NCI-H2196 treated with DMSO at 0.1 percent for 48 hours (cell line): ENCODE results near the gene ZNF532.

ENCODE experiments used
- DNase-seq: peaks from one replicate; lab custom pipeline; 2025; ENCODE audit not compliant: unreplicated experiment; lab: John Stamatoyannopoulos, UW

Gene ZNF532

GRCh38 chr18:58975781-58976180 is 111.1 kb downstream of the ZNF532 start:
- no peak for DNase-seq

DNA sequence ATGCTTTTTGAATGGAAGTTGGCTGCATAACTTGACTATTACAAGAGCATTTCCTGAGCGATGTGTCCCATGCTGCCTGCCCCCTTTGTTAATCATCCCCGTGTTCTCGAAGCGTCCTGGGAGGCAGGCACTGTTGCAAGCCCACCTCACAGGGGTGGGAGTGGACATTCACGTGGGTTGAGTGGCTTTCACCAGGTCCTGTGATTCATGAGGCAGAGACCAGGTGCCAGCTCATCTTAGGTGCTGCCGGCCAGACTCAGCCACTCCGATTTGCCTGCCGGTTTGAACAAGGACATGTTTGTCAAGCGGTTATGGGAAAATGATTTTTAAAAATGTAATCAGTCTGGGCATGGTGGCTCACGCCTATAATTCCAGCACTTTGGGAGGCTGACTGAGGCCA is 112.5 kb downstream of the ZNF532 start:
- DNase-seq, result no peak

GRCh38 chr18:58977801-58978200 is 113.1 kb downstream of the ZNF532 start:
- no peak for DNase-seq

DNA sequence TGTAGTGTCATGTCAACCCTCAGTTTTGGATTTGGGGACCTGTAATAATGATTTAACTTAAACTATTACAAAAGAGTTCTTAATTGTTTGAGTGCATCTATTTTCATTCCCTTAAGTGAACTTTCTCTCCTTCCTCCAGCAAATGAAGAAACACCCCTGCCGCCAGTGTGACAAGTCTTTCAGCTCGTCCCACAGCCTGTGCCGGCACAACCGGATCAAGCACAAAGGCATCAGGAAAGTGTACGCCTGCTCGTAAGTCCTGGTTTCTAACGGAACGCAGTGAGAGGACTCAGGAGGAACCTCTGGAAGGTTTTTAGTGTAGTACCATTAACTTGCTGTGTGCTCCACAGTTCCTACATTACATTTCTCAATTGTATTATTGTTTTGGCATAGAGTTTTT is 114.2 kb downstream of the ZNF532 start:
- DNase-seq, result no peak

DNA sequence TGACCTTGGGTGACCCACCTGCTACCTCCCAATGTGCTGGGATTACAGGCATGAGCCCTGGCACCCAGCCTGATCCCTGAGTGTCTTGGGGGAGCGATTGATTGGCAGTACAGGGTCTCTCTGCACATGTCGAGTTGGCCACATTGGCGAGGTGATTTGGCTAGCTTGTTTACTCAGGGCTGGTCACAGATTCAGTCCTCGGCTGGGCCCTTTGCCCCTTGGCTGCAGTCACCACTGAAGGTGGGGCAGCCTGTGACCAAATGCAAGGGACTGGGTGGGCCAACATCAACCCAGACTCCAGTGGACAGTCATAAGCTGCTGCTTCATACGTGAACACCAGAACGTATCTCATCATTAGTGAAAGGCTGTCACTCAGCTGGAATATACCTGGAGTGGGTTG is 114.9 kb downstream of the ZNF532 start:
- DNase-seq, result no peak

- DNase-seq, result no peak
Observed at GRCh38 chr18:58980991-58981390, 116.3 kb downstream of the ZNF532 start.

DNA sequence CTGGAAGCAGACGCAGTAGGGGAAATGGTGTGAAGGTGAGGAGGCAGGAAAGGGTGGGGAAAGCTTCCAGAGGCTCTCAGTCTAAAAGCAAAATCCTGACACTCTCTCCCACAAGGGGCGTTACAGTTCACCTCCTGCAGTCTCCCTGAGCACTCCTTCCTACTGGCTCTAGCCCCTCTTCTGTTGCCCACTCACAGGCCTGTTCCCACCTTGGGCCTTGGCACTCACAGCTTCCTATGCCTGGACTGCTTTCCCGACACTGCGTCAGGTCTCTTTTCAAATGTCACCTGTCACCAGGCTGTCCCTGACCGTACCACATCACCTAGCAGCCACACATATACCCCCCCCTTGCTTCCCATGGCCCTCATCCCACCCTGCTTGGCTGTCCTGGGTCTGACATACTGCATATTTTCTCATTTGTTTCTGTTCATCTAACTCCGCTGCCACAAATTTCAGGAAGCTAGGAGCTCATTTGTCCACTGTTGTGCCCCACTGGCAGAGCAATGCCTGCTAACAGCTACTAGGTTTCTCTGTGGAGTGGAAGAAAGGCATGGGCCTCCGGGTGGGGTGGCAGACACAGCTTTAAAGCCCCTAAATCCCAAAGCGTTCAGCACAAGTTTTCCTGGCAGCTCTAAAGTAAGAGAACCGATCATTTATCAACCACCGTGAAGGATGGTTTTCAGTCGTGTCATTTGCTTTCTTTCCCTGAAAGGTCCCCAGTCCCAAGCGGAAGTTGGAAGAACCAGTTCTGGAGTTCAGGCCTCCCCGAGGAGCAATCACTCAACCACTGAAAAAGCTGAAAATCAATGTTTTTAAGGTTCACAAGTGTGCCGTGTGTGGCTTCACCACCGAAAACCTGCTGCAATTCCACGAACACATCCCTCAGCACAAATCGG is 118.8 kb downstream of the ZNF532 start:
- DNase-seq, result no peak

DNA sequence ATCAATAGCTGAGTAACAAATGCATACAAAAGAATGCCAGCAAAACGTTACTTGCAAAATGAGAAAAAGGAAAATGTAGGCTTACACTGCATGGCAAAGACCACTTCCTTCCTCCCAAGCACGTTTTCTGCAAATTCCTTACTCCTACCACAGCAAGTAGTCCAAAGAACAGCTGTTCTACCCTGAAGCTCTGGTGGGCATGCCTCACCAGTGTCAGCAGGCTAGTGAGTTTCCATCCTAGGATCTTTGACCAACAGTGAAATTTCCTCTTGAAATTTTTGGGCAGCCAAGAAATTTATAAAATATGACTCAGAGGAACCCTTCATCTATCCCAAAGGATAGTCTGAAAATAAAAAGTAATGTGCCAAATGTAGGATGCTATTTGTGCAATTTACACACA is 123.9 kb downstream of the ZNF532 start:
- DNase-seq, result no peak

GRCh38 chr18:58989184-58989759 is 124.6 kb downstream of the ZNF532 start:
- DNase-seq, result no peak

DNA sequence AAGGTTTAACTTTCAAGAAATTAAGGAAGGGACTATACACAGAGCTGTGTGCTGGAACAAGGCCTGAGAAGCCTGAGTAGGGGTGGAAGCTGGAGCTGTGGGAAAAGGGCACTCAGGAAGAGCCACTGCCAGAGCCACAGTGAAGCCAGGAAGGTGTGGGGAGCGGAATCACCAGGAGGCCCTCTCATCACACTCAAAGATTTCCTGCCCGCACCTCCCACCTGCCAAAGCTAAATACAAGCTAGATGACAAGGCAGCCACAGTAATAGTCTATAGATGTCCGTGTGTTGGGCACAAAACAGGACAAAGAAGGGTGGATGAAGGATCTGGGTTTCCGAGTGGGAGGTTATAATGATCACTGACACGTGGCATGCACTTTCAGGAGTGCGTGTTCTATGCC is 126.0 kb downstream of the ZNF532 start:
- DNase-seq, result no peak

GRCh38 chr18:58991167-58991798 is 126.6 kb downstream of the ZNF532 start:
- no peak for DNase-seq

DNA sequence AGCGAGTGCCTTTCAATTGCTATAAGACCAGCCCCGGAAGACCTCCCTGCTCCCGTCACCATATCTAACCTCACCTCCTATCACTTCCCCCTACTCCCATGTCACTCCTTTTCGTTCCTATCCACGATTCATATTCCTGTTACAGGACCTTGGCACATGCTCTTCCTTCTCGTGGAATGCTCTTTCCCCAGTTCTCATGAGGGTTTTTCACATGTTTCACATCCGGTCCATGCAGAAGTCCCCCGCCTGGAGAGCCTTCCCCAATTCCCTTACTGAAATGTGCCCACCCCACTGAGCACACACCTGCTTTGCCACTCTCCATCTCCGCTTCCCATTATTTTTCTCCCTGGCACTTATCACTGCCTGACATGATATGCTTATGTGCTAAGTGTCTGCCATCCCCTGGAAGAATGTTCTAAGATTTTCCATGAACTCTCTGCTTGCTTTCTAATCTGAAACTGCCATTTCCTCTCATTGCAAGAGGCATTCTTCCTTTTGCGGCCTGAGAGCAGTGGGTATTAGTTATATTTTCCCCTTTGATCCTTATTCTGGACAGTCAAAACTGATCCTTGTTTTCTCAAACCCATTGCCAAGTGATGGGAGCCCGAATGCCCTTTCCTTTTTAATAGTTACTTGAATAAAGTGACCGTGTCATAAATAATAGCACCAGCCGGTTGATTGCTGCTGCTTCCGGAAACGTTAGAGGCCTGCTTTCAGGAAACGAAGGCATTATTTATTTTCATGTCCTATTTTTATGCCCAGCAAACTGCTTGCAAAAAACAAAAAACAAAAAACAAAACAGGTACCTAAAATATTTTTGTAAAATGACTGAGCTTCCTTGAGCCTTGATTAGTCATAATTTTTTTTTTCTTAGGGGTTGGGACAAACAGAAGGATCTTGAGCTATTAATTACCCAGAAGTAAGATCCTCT is 127.9 kb downstream of the ZNF532 start:
- no peak for DNase-seq

GRCh38 chr18:58993260-58993659 is 128.6 kb downstream of the ZNF532 start:
- peak; percentile 10 for DNase-seq

DNA sequence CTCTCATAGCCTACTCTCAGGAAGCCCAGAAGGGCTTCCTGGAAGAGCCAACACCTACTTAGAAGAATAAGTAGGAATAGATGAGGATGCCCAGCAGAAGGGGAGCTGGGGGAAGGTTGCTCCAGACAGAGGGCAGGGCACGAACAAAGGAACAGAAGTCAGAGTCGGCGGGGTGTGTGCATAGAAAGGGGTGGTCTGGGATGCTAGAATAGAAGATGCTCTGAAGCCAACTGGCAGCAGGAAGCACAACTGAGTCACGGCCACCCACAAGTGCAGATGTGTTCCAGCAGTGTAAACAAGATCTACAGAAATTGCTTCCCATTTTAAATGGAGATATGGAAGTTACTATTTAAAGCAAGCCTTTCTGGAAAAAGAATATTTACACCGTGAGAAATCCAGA is 131.0 kb downstream of the ZNF532 start:
- no peak for DNase-seq

DNA sequence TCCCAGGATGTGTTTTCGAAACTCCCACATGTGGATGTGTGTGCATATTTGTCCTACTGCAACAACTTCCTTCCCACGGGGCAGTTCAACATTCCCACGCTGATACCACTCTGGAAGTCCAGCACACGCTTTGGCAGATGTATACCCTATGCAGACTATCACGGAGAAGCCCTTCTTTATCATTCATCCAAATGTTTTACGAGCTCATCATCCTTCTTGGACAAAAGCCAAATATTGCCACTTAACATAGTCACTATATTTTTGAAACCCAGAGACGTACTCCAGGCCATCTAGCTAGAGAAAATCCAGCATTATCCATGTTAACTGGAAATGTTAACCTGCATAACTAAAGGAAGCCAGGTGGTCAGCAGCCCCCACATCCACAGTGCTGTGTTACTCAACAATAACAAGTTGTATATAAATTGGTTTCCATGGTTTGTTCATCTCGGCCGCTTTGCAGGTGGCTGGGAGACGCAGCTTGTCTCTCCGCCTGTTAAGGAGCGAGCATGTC is 131.5 kb downstream of the ZNF532 start:
- DNase-seq, result no peak

DNA sequence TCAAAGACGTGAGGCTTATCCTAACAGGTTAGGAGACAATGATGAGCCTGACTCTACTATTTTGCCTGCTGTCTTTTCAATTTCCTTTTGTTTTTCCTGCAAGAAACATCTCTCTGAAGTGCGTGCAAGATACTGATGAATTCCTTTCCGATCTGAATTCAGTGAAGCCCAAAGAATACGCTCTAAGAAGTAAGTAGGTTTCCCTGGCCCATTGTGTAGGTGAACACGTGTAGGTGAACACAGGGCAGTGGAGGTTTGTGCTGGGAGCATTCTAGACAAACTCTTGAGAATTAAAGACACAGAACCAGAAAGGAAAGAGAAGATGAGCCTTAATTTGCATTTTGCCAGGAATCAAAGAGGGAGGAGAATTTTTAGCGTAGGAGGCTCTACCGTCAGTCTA is 132.0 kb downstream of the ZNF532 start:
- DNase-seq, result no peak

DNA sequence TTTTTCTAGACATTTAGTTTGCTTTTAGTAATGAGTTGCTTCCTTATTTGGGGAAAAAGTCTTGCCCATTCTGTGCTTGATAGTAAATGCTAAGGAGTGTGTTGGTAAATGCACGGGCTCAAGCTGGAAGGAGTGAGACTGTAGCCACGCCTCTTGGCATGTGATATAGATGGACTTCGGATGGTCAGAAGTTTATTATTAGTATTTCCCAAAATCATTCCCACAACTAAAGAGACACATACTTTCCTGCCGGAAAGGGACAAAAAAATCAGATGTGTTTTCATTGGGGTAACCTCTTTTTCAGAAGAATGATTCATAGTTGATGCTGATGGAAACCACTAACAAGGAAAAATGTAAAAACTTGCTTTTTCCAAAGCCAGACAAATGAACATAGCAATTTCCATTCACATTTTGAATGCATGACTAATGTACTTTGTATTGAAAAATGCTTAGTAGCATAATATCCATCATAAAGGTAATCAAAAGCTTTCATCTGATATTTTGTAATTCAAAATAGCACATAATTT is 133.2 kb downstream of the ZNF532 start:
- DNase-seq, result no peak

DNA sequence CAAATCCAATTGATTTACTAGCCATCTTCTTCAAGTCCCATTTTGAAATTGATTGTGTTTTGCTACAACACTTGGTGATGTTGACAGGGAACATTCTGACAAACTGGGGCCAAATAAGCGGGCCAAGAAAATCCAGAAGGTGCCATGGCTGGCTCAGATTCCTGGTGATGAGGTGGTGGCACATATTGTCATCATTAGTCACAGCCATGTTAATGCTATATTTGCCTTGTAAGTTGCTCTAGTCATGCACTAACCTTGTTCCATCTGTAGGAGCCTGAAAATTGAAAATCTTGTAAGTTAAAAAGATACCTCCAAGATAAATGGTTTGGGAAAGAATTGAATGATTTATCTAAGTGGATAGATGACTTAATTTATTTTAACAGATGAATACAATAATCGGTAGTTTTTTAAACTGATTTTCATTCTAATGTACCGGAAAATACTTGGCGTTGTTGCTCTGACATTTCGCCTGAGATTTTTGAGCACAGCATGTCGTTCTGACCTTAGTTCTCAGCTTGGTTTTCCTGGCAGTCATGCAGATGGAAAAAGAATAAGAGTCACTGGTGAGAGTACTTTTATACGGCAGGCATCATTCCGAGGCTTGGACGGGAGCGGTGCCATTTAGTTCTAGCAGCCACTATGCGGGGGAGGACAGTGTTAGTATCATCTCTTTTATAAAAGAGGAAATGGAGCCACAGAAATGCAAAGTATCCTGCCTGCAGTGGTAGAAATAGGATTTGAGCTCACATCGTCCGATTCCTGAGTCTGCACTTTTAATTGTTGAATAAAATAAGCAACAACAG is 133.9 kb downstream of the ZNF532 start:
- DNase-seq, result no peak

DNA sequence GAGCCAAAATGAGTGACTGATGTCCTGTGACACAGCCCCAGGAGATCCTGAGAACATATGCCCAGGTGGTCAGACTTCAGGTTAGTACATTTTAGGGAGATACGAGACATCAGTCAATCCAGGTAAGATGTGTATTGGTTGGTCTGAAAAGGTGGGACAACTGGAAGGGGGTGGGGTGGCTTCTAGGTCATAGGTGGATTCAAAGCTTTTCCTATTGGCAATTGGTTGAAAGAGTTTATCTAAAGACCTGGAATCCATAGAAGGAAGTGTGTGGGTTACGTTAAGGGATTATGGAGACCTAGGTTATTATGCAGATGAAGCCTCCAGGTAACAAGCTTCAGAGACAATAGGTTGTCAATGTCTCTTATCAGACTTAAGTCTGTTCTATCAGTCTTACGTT is 136.5 kb downstream of the ZNF532 start:
- DNase-seq, result no peak

- no peak for DNase-seq
Observed at GRCh38 chr18:59001721-59002120, 137.0 kb downstream of the ZNF532 start.
